Neural cell (in vitro differentiated cells): Measurements from ENCODE around the gene CCT3. TPM values are rescaled to one million over a fixed set of nuclear protein-coding genes. Genes with fewer than 3 reads are reported as not detected.

Experiments used
- H2AFZ ChIP-seq: fragments of 200-600, 300-800 bp; sonication (generic), shearing (Covaris generic); 2 replicates; pipeline ENCODE4 v1.6.0; 2014; ENCODE audit warnings: low read depth, mild to moderate bottlenecking, antibody characterized with exemption, low read length, moderate library complexity
- H3F3A ChIP-seq: fragments of 200-600 bp; shearing (Covaris generic); 2 replicates; pipeline ENCODE4 v1.6.1; 2016; ENCODE audit warnings: mild to moderate bottlenecking, moderate library complexity, mixed read lengths, antibody characterized with exemption, low read length; ENCODE audit not compliant: insufficient read depth, poor library complexity, severe bottlenecking
- H3K27ac ChIP-seq: fragments of 200-600, 300-800 bp; sonication (generic), shearing (Covaris generic); 2 replicates; pipeline ENCODE4 v1.5.1; 2014; ENCODE audit warnings: mild to moderate bottlenecking, low read length, moderate library complexity
- H3K27me3 ChIP-seq: fragments of 300-800, 200-600 bp; sonication (generic), shearing (Covaris generic); 2 replicates; pipeline ENCODE4 v1.6.0; 2014; ENCODE audit warnings: mild to moderate bottlenecking, low read depth, low read length, moderate library complexity; ENCODE audit not compliant: insufficient read depth
- H3K36me3 ChIP-seq: fragments of 300-800, 200-600 bp; sonication (generic), shearing (Covaris generic); 2 replicates; pipeline ENCODE4 v1.5.1; 2014; ENCODE audit warnings: mild to moderate bottlenecking, antibody characterized with exemption, low read length, moderate library complexity; ENCODE audit not compliant: insufficient read depth
- H3K4me2 ChIP-seq: fragments of 300-800, 200-600 bp; sonication (generic), shearing (Covaris generic); 2 replicates; pipeline ENCODE4 v1.6.0; 2014; ENCODE audit warnings: mild to moderate bottlenecking, low read length
- H3K4me3 ChIP-seq: fragments of 300-800, 200-600 bp; sonication (generic), shearing (Covaris generic); 2 replicates; pipeline ENCODE4 v1.5.1; 2014; ENCODE audit warnings: mild to moderate bottlenecking, low read length, moderate library complexity
- H3K79me2 ChIP-seq: fragments of 200-600 bp; shearing (Covaris generic); replicated peaks from 2 replicates; pipeline ENCODE4 v1.6.0; 2014; ENCODE audit warnings: mild to moderate bottlenecking, low read length, moderate library complexity; ENCODE audit not compliant: insufficient read depth
- H3K9ac ChIP-seq: fragments of 300-800, 200-600 bp; sonication (generic), shearing (Covaris generic); 2 replicates; pipeline ENCODE4 v1.6.1; 2016; ENCODE audit warnings: mild to moderate bottlenecking, low read length, mixed read lengths
- H3K9me2 ChIP-seq: fragments of 200-600 bp; shearing (Covaris generic); 2 replicates; pipeline ENCODE4 v1.6.1; 2016; ENCODE audit warnings: mild to moderate bottlenecking, low read length, mixed read lengths; ENCODE audit not compliant: insufficient read depth
- H3K9me3 ChIP-seq: fragments of 200-600, 300-800 bp; sonication (generic), shearing (Covaris generic); 2 replicates; pipeline ENCODE4 v1.6.1; 2016; ENCODE audit warnings: mild to moderate bottlenecking, mixed run types, low read length, moderate library complexity, mixed read lengths
- H4K20me1 ChIP-seq: fragments of 200-600 bp; shearing (Covaris generic); 2 replicates; pipeline ENCODE4 v1.6.1; 2016; ENCODE audit warnings: mild to moderate bottlenecking, mixed run types; ENCODE audit not compliant: insufficient read depth
- EP300 ChIP-seq: fragments of 450-650 bp; conservative IDR thresholded peaks from 2 replicates; pipeline ENCODE4 v1.6.1; 2014; ENCODE audit warnings: antibody characterized with exemption, mild to moderate bottlenecking, moderate library complexity; ENCODE audit not compliant: poor library complexity, severe bottlenecking
- EZH2 ChIP-seq: fragments of 200-600, 300-800 bp; shearing (Covaris generic), sonication (generic); IDR thresholded peaks from 2 replicates; pipeline ENCODE4 v1.6.1; 2014; ENCODE audit warnings: antibody characterized with exemption, low read length, borderline replicate concordance, mild to moderate bottlenecking; ENCODE audit not compliant: insufficient read depth, poor library complexity, severe bottlenecking
- MXI1 ChIP-seq: fragments of 450-650 bp; conservative IDR thresholded peaks from 2 replicates; pipeline ENCODE4 v1.6.1; 2014; ENCODE audit warnings: antibody characterized with exemption, mild to moderate bottlenecking; ENCODE audit not compliant: poor library complexity, severe bottlenecking
- POLR2AphosphoS5 ChIP-seq: IDR thresholded peaks from 2 replicates; pipeline ENCODE4 v1.6.1; 2012
- RAD21 ChIP-seq: fragments of 450-650 bp; conservative IDR thresholded peaks from 2 replicates; pipeline ENCODE4 v1.6.1; 2014; ENCODE audit warnings: antibody characterized with exemption, mild to moderate bottlenecking, moderate library complexity
- REST ChIP-seq: IDR thresholded peaks from 2 replicates; pipeline ENCODE4 v1.6.1; 2012; ENCODE audit warnings: borderline replicate concordance
- SMC3 ChIP-seq: fragments of 450-650 bp; conservative IDR thresholded peaks from 2 replicates; pipeline ENCODE4 v1.6.1; 2014; ENCODE audit warnings: antibody characterized with exemption, mild to moderate bottlenecking, moderate library complexity; ENCODE audit not compliant: poor library complexity
- TAF1 ChIP-seq: IDR thresholded peaks from 2 replicates; pipeline ENCODE4 v1.6.1; 2012; ENCODE audit warnings: low read depth
- polyA plus RNA-seq: library from polyadenylated mRNA; depleted of rRNA; stranded (reverse); fragments of >200 nt; gene quantifications from 2 replicates; pipeline ENCODE4 v1.2.3, GENCODE V29; 2014
- TF ChIP-seq, protein P1 (sequence below): fragments of 450-650 bp; IDR thresholded peaks from 2 replicates; pipeline ENCODE4 v1.5.1; 2014; ENCODE audit warnings: antibody characterized with exemption, mild to moderate bottlenecking, moderate library complexity; ENCODE audit not compliant: poor library complexity, severe bottlenecking

Gene CCT3
- polyA plus RNA-seq, 1 donor from 2014 or later, result 288 TPM

- no peaks in the 10 kb centered on the region for H4K20me1 ChIP-seq
- no peaks in the 10 kb centered on the region for H3K9me3 ChIP-seq
- TF ChIP-seq MXI1, result no peak
- peaks cover 34% of the 10 kb centered on the region for H3K79me2 ChIP-seq
- H3K27me3 ChIP-seq, result no peaks in the 10 kb centered on the region
- no peaks in the 10 kb centered on the region for H3K36me3 ChIP-seq
- no peaks in the 10 kb centered on the region for H3K9me2 ChIP-seq
- peak within 1 kb of the TSS; percentile 56 for H3K27ac ChIP-seq
- peak within 1 kb of the TSS; percentile 83 for H2AFZ ChIP-seq
- peak within 1 kb of the TSS; percentile 81 for H3K4me2 ChIP-seq
- H3K9ac ChIP-seq, result peak within 1 kb of the TSS; percentile 80
- H3F3A ChIP-seq, result no peaks in the 10 kb centered on the region
- peak within 1 kb of the TSS; percentile 78 for H3K4me3 ChIP-seq
Measured at GRCh38 chr1:156284112-156284511, 54.0 kb downstream of the CCT3 start, which contains the start of gene TMEM79. TSS of gene TMEM79 (plus strand) at chr1:156284325. CDS start at chr1:156285227, 902 bp downstream.

- Histone ChIP-seq H3K4me2 (peak overlapping the region; percentile 81), H3K9ac (peak overlapping the region; percentile 80), H2AFZ (peak overlapping the region; percentile 83), H3K9me3 (no peaks in the 10 kb centered on the region), H3K27ac (peak overlapping the region; percentile 56), H3K9me2 (no peaks in the 10 kb centered on the region), H3K79me2 (peaks cover 34% of the 10 kb centered on the region), H3F3A (no peaks in the 10 kb centered on the region), H3K36me3 (no peaks in the 10 kb centered on the region), H3K4me3 (peak overlapping the region; percentile 78), H4K20me1 (no peaks in the 10 kb centered on the region), H3K27me3 (no peaks in the 10 kb centered on the region)
- TF ChIP-seq EP300 (no peak), TAF1 (no peak), SMC3 (no peak), POLR2AphosphoS5 (no peak), MXI1 (no peak), RAD21 (no peak), REST (no peak), EZH2 (no peak)
- TF ChIP-seq, protein P1, sequence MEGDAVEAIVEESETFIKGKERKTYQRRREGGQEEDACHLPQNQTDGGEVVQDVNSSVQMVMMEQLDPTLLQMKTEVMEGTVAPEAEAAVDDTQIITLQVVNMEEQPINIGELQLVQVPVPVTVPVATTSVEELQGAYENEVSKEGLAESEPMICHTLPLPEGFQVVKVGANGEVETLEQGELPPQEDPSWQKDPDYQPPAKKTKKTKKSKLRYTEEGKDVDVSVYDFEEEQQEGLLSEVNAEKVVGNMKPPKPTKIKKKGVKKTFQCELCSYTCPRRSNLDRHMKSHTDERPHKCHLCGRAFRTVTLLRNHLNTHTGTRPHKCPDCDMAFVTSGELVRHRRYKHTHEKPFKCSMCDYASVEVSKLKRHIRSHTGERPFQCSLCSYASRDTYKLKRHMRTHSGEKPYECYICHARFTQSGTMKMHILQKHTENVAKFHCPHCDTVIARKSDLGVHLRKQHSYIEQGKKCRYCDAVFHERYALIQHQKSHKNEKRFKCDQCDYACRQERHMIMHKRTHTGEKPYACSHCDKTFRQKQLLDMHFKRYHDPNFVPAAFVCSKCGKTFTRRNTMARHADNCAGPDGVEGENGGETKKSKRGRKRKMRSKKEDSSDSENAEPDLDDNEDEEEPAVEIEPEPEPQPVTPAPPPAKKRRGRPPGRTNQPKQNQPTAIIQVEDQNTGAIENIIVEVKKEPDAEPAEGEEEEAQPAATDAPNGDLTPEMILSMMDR, result no peak
Measured at GRCh38 chr1:156283521-156283920, 54.6 kb downstream of the CCT3 start.
